GM10248 (cell line): ENCODE results near the gene DACH1.

Experiments used
- CTCF ChIA-PET: fragments of 300-600 bp; sonication (Branson Sonifier 250); formaldehyde crosslinking; extraction: SDS; loops from one replicate; lab custom pipeline; 2021; ENCODE audit warnings: antibody characterized with exemption; lab: Yijun Ruan, JAX
- POLR2A ChIA-PET: fragments of 350-650 bp; sonication (Branson Sonifier 250); formaldehyde crosslinking; extraction: SDS; loops from one replicate; lab custom pipeline; 2020; ENCODE audit warnings: antibody characterized with exemption; lab: Yijun Ruan, JAX
- DNase-seq: peaks from one replicate; pipeline ENCODE4 v3.0.0; 2012; ENCODE audit errors: extremely low spot score
- CTCF ChIP-seq: IDR thresholded peaks from 2 replicates; pipeline ENCODE4 v1.5.1; 2012; ENCODE audit warnings: mild to moderate bottlenecking, low read depth; ENCODE audit errors: extremely low read depth, missing control alignments, control extremely low read depth

DACH1 gene

GRCh38 chr13:71399631-71400215 lies 467.3 kb downstream of the DACH1 start:
- ChIA-PET CTCF (interaction anchor here (1.5 to 1.6 kb wide), 3 partner anchors 8 to 40 kb away, joined by 3 to 4 read pairs (median 3); no protein-coding TSS in a partner anchor), POLR2A (no interaction called here)
- no peak for TF ChIP-seq CTCF

GRCh38 chr13:71396149-71396548 lies 470.9 kb downstream of the DACH1 start:
- ChIA-PET CTCF (no interaction called here), POLR2A (no interaction called here)
- no peak for DNase-seq
- TF ChIP-seq CTCF, result no peak

More at GRCh38 chr13:71399631-71400215, 467.3 kb downstream of the DACH1 start:
- DNase-seq, result no peak

- ChIA-PET CTCF (no interaction called here), POLR2A (no interaction called here)
- DNase-seq, result no peak
- no peak for TF ChIP-seq CTCF
Observed at GRCh38 chr13:71395053-71395452, 472.0 kb downstream of the DACH1 start.

GRCh38 chr13:71394176-71394575 lies 472.8 kb downstream of the DACH1 start:
- no peak for TF ChIP-seq CTCF
- CTCF ChIA-PET, result interaction anchor here (1.1 kb wide), 1 partner anchor 8 kb away, joined by 3 read pairs; no protein-coding TSS in a partner anchor
- POLR2A ChIA-PET, result interaction anchor here (0.5 kb wide), 1 partner anchor 18 kb away, joined by 7 read pairs; no protein-coding TSS in a partner anchor
- DNase-seq, result no peak
